Keratinocyte (primary cell): ENCODE data around the gene UBE2V1. TPM values are rescaled to one million over a fixed set of nuclear protein-coding genes. Genes with fewer than 3 reads are reported as not detected.
"Not testable (repeated sequence)": the region's sequence is repeated elsewhere in the genome, so short reads cannot be mapped to it uniquely, and the experiment has no call there.

Source experiments
- DNase-seq: peaks from one replicate; pipeline ENCODE4 v3.0.0-alpha.2; 2011; ENCODE audit warnings: low read depth, missing footprints, low spot score
- FAIRE-seq: peaks from 2 replicates; lab custom pipeline; 2011; peaks lifted over from hg19 to GRCh38; lab: Jason Lieb, UNC
- H2AFZ ChIP-seq: 2 replicates; pipeline ENCODE4 v1.6.0; 2012; ENCODE audit warnings: low read length, control low read depth, inconsistent platforms; ENCODE audit not compliant: control insufficient read depth
- H3K27ac ChIP-seq: 2 replicates; pipeline ENCODE4 v1.5.1; 2011; ENCODE audit warnings: low read length; ENCODE audit not compliant: control insufficient read depth, insufficient read depth
- H3K27me3 ChIP-seq: 3 replicates; pipeline ENCODE4 v1.6.0; 2011; ENCODE audit warnings: low read length; ENCODE audit not compliant: control insufficient read depth, insufficient read depth; ENCODE audit errors: extremely low read depth
- H3K36me3 ChIP-seq, 2 experiments: 2 replicates in 1 of 2; 3 replicates in 1 of 2; pipeline ENCODE4 v1.5.1; 2011; ENCODE audit warnings: low read length in 2 of 2, mild to moderate bottlenecking in 1 of 2; ENCODE audit not compliant: control insufficient read depth in 2 of 2, insufficient read depth in 2 of 2; ENCODE audit errors: extremely low read depth in 1 of 2
- H3K4me1 ChIP-seq: 3 replicates; pipeline ENCODE4 v1.5.1; 2011; ENCODE audit warnings: low read length; ENCODE audit not compliant: control insufficient read depth, insufficient read depth; ENCODE audit errors: extremely low read depth
- H3K4me2 ChIP-seq: 3 replicates; pipeline ENCODE4 v1.6.0; 2011; ENCODE audit warnings: low read depth, low read length; ENCODE audit not compliant: control insufficient read depth, insufficient read depth; ENCODE audit errors: extremely low read depth
- H3K4me3 ChIP-seq, 3 experiments: fragments of 200-600 bp in 1 of 3; sonication (generic) in 1 of 3; 2 replicates in 2 of 3; 3 replicates in 1 of 3; pipeline ENCODE4 v1.5.1; 2011 to 2016; ENCODE audit warnings: low read length in 3 of 3, mild to moderate bottlenecking in 3 of 3, control low read depth in 2 of 3, inconsistent platforms in 1 of 3, low read depth in 1 of 3, mixed read lengths in 1 of 3, mixed run types in 1 of 3, moderate library complexity in 1 of 3; ENCODE audit not compliant: control insufficient read depth in 2 of 3, insufficient read depth in 2 of 3; ENCODE audit errors: extremely low read depth in 1 of 3
- H3K79me2 ChIP-seq: 2 replicates; pipeline ENCODE4 v1.6.0; 2012; ENCODE audit warnings: low read length; ENCODE audit not compliant: control insufficient read depth, insufficient read depth
- H3K9ac ChIP-seq: 3 replicates; pipeline ENCODE4 v1.6.0; 2011; ENCODE audit warnings: low read length; ENCODE audit not compliant: control insufficient read depth, insufficient read depth; ENCODE audit errors: extremely low read depth
- H3K9me1 ChIP-seq: 3 replicates; pipeline ENCODE4 v1.6.0; 2011; ENCODE audit warnings: low read length; ENCODE audit not compliant: control insufficient read depth, insufficient read depth; ENCODE audit errors: extremely low read depth
- H3K9me3 ChIP-seq: 2 replicates; pipeline ENCODE4 v1.5.1; 2012; ENCODE audit warnings: low read depth, low read length; ENCODE audit not compliant: control insufficient read depth
- H4K20me1 ChIP-seq: 3 replicates; pipeline ENCODE4 v1.6.0; 2011; ENCODE audit warnings: low read length; ENCODE audit not compliant: control insufficient read depth, insufficient read depth; ENCODE audit errors: extremely low read depth
- CTCF ChIP-seq, 3 experiments: IDR thresholded peaks in 1 of 3; conservative IDR thresholded peaks in 1 of 3; optimal IDR thresholded peaks in 1 of 3; 2 replicates in 2 of 3; 3 replicates in 1 of 3; pipeline versions ENCODE3 to v1.5.1; 2011; ENCODE audit warnings: low read length in 3 of 3, mild to moderate bottlenecking in 3 of 3, moderate library complexity in 2 of 3, control low read depth in 1 of 3, inconsistent platforms in 1 of 3; ENCODE audit not compliant: insufficient read depth in 2 of 3; ENCODE audit errors: extremely low read depth in 1 of 3
- EZH2 ChIP-seq: IDR thresholded peaks from one replicate; pipeline ENCODE4 v1.6.1; 2012; ENCODE audit warnings: inconsistent platforms, mild to moderate bottlenecking, low read length, moderate library complexity
- dilution Hi-C: fragments of 300-500 bp; cut with MboI; formaldehyde crosslinking; loops from one replicate; pipeline ENCODE4 v1.7.0; 2020; ENCODE audit warnings: low sequenced_read_pairs; ENCODE audit not compliant: extremely low pct_ligation_motif_present
- polyA plus RNA-seq, 5 experiments: library from polyadenylated mRNA; depleted of rRNA in 3 of 5; stranded (reverse) in 3 of 5; stranded (forward) in 1 of 5; unstranded in 1 of 5; fragments of >200 nt; gene quantifications; 1 replicate in 1 of 5; 2 replicates in 3 of 5; 3 replicates in 1 of 5; pipeline versions ENCODE4 v1.2.1 to v1.2.3, GENCODE V29; 2011 to 2012; ENCODE audit warnings: missing spikeins in 2 of 5, low read depth in 1 of 5, low replicate concordance in 1 of 5

Gene UBE2V1
- polyA plus RNA-seq, 1 donor (not counting 4 experiments of a cell fraction or from before 2014, with no cell fraction given) = 117 TPM

GRCh38 chr20:50065325-50065615, 47.7 kb downstream of the UBE2V1 start:
- no peak for TF ChIP-seq EZH2
- no peak for TF ChIP-seq CTCF (optimal IDR thresholded peaks at IDR 0.05 in 1 of 3, IDR thresholded peaks at IDR 0.05 in 1 of 3, conservative IDR thresholded peaks at IDR 0.05 in 1 of 3; ENCODE audit: extremely low read depth in 1 of 3, insufficient read depth in 2 of 3, low read length in 3 of 3)
- H3K27me3 ChIP-seq = no peaks in the 10 kb centered on the region
- no peaks in the 10 kb centered on the region for H4K20me1 ChIP-seq
- H3K9ac ChIP-seq = no peak overlapping the region
- dilution Hi-C loops = no loop called here
- H3K79me2 ChIP-seq = no peaks in the 10 kb centered on the region
- H3K27ac ChIP-seq = no peak overlapping the region
- H3K9me3 ChIP-seq = no peaks in the 10 kb centered on the region
- no peaks in the 10 kb centered on the region for H3K4me1 ChIP-seq
- no peak overlapping the region for H3K4me3 ChIP-seq
- no peak overlapping the region for H3K4me2 ChIP-seq
- DNase-seq = no peak
- FAIRE-seq = no peak
- H3K9me1 ChIP-seq = no peaks in the 10 kb centered on the region
- no peaks in the 10 kb centered on the region for H3K36me3 ChIP-seq
- no peak overlapping the region for H2AFZ ChIP-seq

- DNase-seq, H3K27me3 ChIP-seq, H2AFZ ChIP-seq, H3K9me1 ChIP-seq, H3K79me2 ChIP-seq, H3K4me3 ChIP-seq, H3K27ac ChIP-seq, H3K4me1 ChIP-seq, H4K20me1 ChIP-seq, FAIRE-seq, H3K4me2 ChIP-seq, H3K9ac ChIP-seq, H3K36me3 ChIP-seq, dilution Hi-C loops, H3K9me3 ChIP-seq: not testable (repeated sequence)
These were observed 49.2 kb downstream of the UBE2V1 start for GRCh38 chr20:50063763-50064162.

- Histone ChIP-seq H4K20me1 (no peaks in the 10 kb centered on the region), H3K4me3 (no peak overlapping the region), H3K79me2 (no peaks in the 10 kb centered on the region), H2AFZ (no peak overlapping the region), H3K27ac (no peak overlapping the region), H3K9me1 (no peaks in the 10 kb centered on the region), H3K36me3 (no peaks in the 10 kb centered on the region), H3K9ac (no peak overlapping the region), H3K4me2 (no peak overlapping the region), H3K27me3 (no peaks in the 10 kb centered on the region), H3K4me1 (no peaks in the 10 kb centered on the region), H3K9me3 (no peaks in the 10 kb centered on the region)
- FAIRE-seq (no peak), DNase-seq (no peak)
- dilution Hi-C loops = no loop called here
- TF ChIP-seq EZH2 (no peak), CTCF (optimal IDR thresholded peaks at IDR 0.05 in 1 of 3, IDR thresholded peaks at IDR 0.05 in 1 of 3, conservative IDR thresholded peaks at IDR 0.05 in 1 of 3; ENCODE audit: extremely low read depth in 1 of 3, insufficient read depth in 2 of 3, low read length in 3 of 3) (no peak)
These were observed 50.7 kb downstream of the UBE2V1 start for GRCh38 chr20:50062006-50062838.
